Loucy (cell line): ENCODE data around the gene SLC6A9.

Source experiments
- H2AFZ ChIP-seq: fragments of 200-600 bp; sonication (generic); 2 replicates; pipeline ENCODE4 v1.6.0; 2016; ENCODE audit warnings: antibody characterized with exemption, mild to moderate bottlenecking, low read length, moderate library complexity
- H3F3A ChIP-seq: fragments of 200-600 bp; 2 replicates; pipeline ENCODE4 v1.6.0; 2016; ENCODE audit warnings: antibody characterized with exemption, low read depth, mild to moderate bottlenecking
- H3K27me3 ChIP-seq: fragments of 200-600 bp; sonication (generic); 2 replicates; pipeline ENCODE4 v1.6.1; 2014; ENCODE audit warnings: low read length, mild to moderate bottlenecking; ENCODE audit not compliant: insufficient read depth, poor library complexity, severe bottlenecking
- H3K36me3 ChIP-seq: fragments of 200-600 bp; sonication (generic); 2 replicates; pipeline ENCODE4 v1.6.1; 2016; ENCODE audit warnings: low read length; ENCODE audit not compliant: insufficient read depth
- H3K4me1 ChIP-seq: fragments of 200-600 bp; sonication (generic); 2 replicates; pipeline ENCODE4 v1.5.1; 2014; ENCODE audit warnings: low read length, mild to moderate bottlenecking; ENCODE audit not compliant: insufficient read depth, poor library complexity, severe bottlenecking
- H3K4me2 ChIP-seq: fragments of 200-600 bp; sonication (generic); 2 replicates; pipeline ENCODE4 v1.6.0; 2014; ENCODE audit warnings: antibody characterized with exemption, low read length, low read depth, mild to moderate bottlenecking; ENCODE audit not compliant: poor library complexity, severe bottlenecking
- H3K4me3 ChIP-seq: fragments of 200-600 bp; sonication (generic); 2 replicates; pipeline ENCODE4 v1.5.1; 2014; ENCODE audit warnings: low read length, mild to moderate bottlenecking, mixed read lengths; ENCODE audit not compliant: poor library complexity, severe bottlenecking
- H3K79me2 ChIP-seq: fragments of 200-600 bp; sonication (generic); 2 replicates; pipeline ENCODE4 v1.6.1; 2014; ENCODE audit warnings: low read length; ENCODE audit not compliant: insufficient read depth
- H3K9ac ChIP-seq: fragments of 200-600 bp; sonication (generic); 2 replicates; pipeline ENCODE4 v1.6.0; 2014; ENCODE audit warnings: mild to moderate bottlenecking, low read depth, low read length, moderate library complexity; ENCODE audit not compliant: poor library complexity, severe bottlenecking
- H3K9me2 ChIP-seq: fragments of 200-600 bp; sonication (generic); replicated peaks from 2 replicates; pipeline ENCODE4 v1.6.1; 2016; ENCODE audit warnings: low read depth, low read length, mixed read lengths
- H3K9me3 ChIP-seq: fragments of 200-600 bp; sonication (generic); 2 replicates; pipeline ENCODE4 v1.6.1; 2014; ENCODE audit warnings: mild to moderate bottlenecking, antibody characterized with exemption, low read length, low read depth; ENCODE audit not compliant: insufficient read depth
- H4K20me1 ChIP-seq: fragments of 200-600 bp; sonication (generic); 2 replicates; pipeline ENCODE4 v1.6.0; 2014; ENCODE audit warnings: antibody characterized with exemption, low read length, mild to moderate bottlenecking; ENCODE audit not compliant: insufficient read depth, poor library complexity, severe bottlenecking
- EZH2phosphoT487 ChIP-seq: fragments of 200-600 bp; IDR thresholded peaks from 2 replicates; pipeline ENCODE4 v1.6.1; 2018; ENCODE audit warnings: antibody characterized with exemption, mild to moderate bottlenecking, moderate library complexity, borderline replicate concordance
- TF ChIP-seq, protein P1 (sequence below): fragments of 200-600 bp; sonication (generic); conservative IDR thresholded peaks from 2 replicates; pipeline ENCODE4 v1.5.1; 2014; ENCODE audit warnings: mild to moderate bottlenecking, antibody characterized with exemption, low read length

Gene SLC6A9

DNA sequence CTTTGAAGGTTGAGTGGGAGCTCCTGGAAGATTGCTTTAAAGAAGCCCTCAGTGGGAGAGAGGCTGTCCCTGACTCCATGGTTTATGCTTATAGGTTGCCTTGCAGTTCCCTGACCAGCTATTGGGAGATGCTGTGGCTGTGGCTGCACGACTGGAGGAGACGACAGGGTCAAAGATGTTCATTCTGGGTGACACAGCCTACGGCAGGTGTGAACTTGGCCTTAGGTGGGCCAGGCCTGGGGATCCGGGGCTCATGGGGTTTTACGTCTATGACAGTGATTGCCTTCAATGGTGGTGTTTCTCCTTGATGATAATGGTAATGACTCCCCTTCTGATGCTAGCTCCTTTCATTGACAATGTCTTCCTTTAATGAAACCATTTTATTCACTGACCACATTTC lies 60.8 kb downstream of the SLC6A9 start:
- Histone ChIP-seq H2AFZ (no peak overlapping the region), H3K79me2 (peaks cover 19% of the 10 kb centered on the region), H3K4me3 (peak overlapping the region; percentile 97), H3K36me3 (no peaks in the 10 kb centered on the region), H3K27me3 (no peaks in the 10 kb centered on the region), H3F3A (no peaks in the 10 kb centered on the region; the same call in 1 of the 2 replicates), H4K20me1 (peaks cover 5% of the 10 kb centered on the region), H3K4me1 (peaks cover 16% of the 10 kb centered on the region), H3K9me3 (no peaks in the 10 kb centered on the region), H3K4me2 (peak overlapping the region; percentile 97), H3K9me2 (no peaks in the 10 kb centered on the region), H3K9ac (peak overlapping the region; percentile 74)
- TF ChIP-seq EZH2phosphoT487: no peak
- TF ChIP-seq, protein P1, sequence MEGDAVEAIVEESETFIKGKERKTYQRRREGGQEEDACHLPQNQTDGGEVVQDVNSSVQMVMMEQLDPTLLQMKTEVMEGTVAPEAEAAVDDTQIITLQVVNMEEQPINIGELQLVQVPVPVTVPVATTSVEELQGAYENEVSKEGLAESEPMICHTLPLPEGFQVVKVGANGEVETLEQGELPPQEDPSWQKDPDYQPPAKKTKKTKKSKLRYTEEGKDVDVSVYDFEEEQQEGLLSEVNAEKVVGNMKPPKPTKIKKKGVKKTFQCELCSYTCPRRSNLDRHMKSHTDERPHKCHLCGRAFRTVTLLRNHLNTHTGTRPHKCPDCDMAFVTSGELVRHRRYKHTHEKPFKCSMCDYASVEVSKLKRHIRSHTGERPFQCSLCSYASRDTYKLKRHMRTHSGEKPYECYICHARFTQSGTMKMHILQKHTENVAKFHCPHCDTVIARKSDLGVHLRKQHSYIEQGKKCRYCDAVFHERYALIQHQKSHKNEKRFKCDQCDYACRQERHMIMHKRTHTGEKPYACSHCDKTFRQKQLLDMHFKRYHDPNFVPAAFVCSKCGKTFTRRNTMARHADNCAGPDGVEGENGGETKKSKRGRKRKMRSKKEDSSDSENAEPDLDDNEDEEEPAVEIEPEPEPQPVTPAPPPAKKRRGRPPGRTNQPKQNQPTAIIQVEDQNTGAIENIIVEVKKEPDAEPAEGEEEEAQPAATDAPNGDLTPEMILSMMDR: no peak

DNA sequence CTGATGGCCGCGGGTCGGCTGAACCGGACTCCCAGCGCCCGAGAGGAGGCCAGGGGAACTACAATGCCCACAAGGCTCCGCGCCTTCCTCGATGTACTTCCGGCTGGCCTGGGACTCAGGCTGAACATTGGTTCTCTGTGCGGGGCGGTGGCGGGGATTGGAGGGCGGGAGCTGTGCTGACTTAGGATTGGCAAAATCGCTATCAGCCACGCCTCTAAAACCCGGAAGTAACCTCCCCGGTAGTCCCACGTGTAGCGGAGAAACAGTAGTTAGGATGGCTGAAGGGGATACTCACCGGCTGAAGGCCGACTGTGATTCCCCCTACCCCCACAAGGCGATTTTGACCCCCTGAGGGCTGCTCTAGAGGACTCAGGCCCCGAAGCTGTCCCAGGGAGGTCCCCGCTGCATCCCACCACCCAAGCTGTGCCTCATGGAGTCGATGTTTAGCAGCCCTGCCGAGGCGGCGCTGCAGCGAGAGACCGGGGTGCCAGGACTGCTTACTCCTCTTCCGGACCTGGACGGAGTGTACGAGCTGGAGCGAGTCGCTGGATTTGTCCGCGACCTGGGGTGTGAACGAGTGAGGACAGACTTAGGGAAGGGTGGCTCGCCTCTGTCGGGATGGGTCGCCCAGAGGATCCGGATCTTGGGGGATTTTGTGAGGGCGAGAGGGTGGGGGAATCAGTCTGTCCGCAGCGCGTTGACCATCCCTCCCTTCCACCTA lies 61.4 kb downstream of the SLC6A9 start, which contains the start of gene DPH2:
Gene DPH2 (plus strand): TSS at position 265 of the 721 bp plus-strand sequence. CDS start 166 bp downstream, at position 431.
- H4K20me1 ChIP-seq: no peaks in the 10 kb centered on the region
- peaks cover 13% of the 10 kb centered on the region for H3K79me2 ChIP-seq
- no peaks in the 10 kb centered on the region; the same call in 1 of the 2 replicates for H3F3A ChIP-seq
- H3K9ac ChIP-seq: peak within 1 kb of the TSS; percentile 74
- H3K27me3 ChIP-seq: no peaks in the 10 kb centered on the region
- no peaks in the 10 kb centered on the region for H3K36me3 ChIP-seq
- H3K4me3 ChIP-seq: peak within 1 kb of the TSS; percentile 97
- peaks cover 16% of the 10 kb centered on the region for H3K4me1 ChIP-seq
- TF ChIP-seq, protein P1: no peak
- no peak for TF ChIP-seq EZH2phosphoT487
- H3K9me3 ChIP-seq: no peaks in the 10 kb centered on the region
- H2AFZ ChIP-seq: peak within 1 kb of the TSS; percentile 83
- no peaks in the 10 kb centered on the region for H3K9me2 ChIP-seq
- H3K4me2 ChIP-seq: peak within 1 kb of the TSS; percentile 97

DNA sequence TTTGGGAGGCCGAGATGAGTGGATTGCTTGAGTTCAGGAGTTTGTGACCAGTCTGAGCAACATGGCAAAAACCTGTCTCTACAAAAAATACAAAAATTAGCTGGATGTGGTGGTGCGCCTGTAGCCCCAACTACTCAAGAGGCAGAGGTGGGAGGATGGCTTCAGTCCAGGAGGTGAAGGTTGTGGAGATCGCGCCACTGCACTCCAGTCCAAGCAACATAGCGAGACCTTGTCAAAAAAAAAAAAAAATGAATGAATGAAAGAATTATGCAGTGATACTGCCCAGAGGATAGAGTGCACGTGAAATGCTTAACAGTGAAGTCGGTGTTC lies 61.9 kb downstream of the SLC6A9 start:
- Histone ChIP-seq H3K9me2 (no peaks in the 10 kb centered on the region), H3K4me3 (peak overlapping the region; percentile 97), H2AFZ (no peak overlapping the region), H3K9ac (no peak overlapping the region), H4K20me1 (no peaks in the 10 kb centered on the region), H3K27me3 (no peaks in the 10 kb centered on the region), H3K4me2 (peak overlapping the region; percentile 52), H3K79me2 (peaks cover 12% of the 10 kb centered on the region; the same call in 1 of the 2 replicates), H3F3A (no peaks in the 10 kb centered on the region; the same call in 1 of the 2 replicates), H3K4me1 (peaks cover 16% of the 10 kb centered on the region), H3K36me3 (no peaks in the 10 kb centered on the region), H3K9me3 (no peaks in the 10 kb centered on the region)
- TF ChIP-seq EZH2phosphoT487: no peak
- TF ChIP-seq, protein P1: no peak
